Inflammatory macrophage treated with lipopolysaccharide for 4 hours (primary cell): Measurements from ENCODE around the gene CDYL2.

Experiments used
- DNase-seq: peaks from one replicate; pipeline ENCODE4 v3.0.0-alpha.2; 2020

CDYL2 gene

GRCh38 chr16:80666378-80667250 is 137.8 kb downstream of the CDYL2 start:
- DNase-seq: no peak

GRCh38 chr16:80665356-80665755 is 139.0 kb downstream of the CDYL2 start:
- no peak for DNase-seq

GRCh38 chr16:80664786-80665185 is 139.6 kb downstream of the CDYL2 start:
- DNase-seq: peak; percentile 54

GRCh38 chr16:80664226-80664625 is 140.2 kb downstream of the CDYL2 start:
- no peak for DNase-seq

GRCh38 chr16:80663078-80663477 is 141.3 kb downstream of the CDYL2 start:
- no peak for DNase-seq

- DNase-seq: no peak
Measured at GRCh38 chr16:80659865-80660264, 144.5 kb downstream of the CDYL2 start.

- no peak for DNase-seq
Measured at GRCh38 chr16:80656711-80657150, 147.7 kb downstream of the CDYL2 start.

GRCh38 chr16:80656161-80656560 is 148.2 kb downstream of the CDYL2 start:
- no peak for DNase-seq

GRCh38 chr16:80655751-80656150 is 148.6 kb downstream of the CDYL2 start:
- no peak for DNase-seq

GRCh38 chr16:80654094-80654862 is 150.1 kb downstream of the CDYL2 start:
- DNase-seq: no peak

- no peak for DNase-seq
Measured at GRCh38 chr16:80652441-80652840, 152.0 kb downstream of the CDYL2 start.

GRCh38 chr16:80650281-80650680 is 154.1 kb downstream of the CDYL2 start:
- peak; percentile 85 for DNase-seq

- DNase-seq: no peak
Measured at GRCh38 chr16:80640316-80640715, 164.1 kb downstream of the CDYL2 start.

GRCh38 chr16:80639636-80640035 is 164.8 kb downstream of the CDYL2 start:
- DNase-seq: no peak

- DNase-seq: no peak
Measured at GRCh38 chr16:80637621-80638020, 166.8 kb downstream of the CDYL2 start.

- no peak for DNase-seq
Measured at GRCh38 chr16:80631581-80631980, 172.8 kb downstream of the CDYL2 start.

GRCh38 chr16:80628254-80628653 is 176.1 kb downstream of the CDYL2 start:
- no peak for DNase-seq

- DNase-seq: no peak
Measured at GRCh38 chr16:80627108-80627507, 177.3 kb downstream of the CDYL2 start.

GRCh38 chr16:80623376-80623775 is 181.0 kb downstream of the CDYL2 start:
- no peak for DNase-seq

GRCh38 chr16:80622007-80622406 is 182.4 kb downstream of the CDYL2 start:
- DNase-seq: no peak

- no peak for DNase-seq
Measured at GRCh38 chr16:80620736-80621605, 183.4 kb downstream of the CDYL2 start.

GRCh38 chr16:80619824-80620223 is 184.6 kb downstream of the CDYL2 start:
- DNase-seq: no peak
